Smooth muscle cell of the coronary artery (primary cell): ENCODE data around the gene ATXN10. TPM values are rescaled to one million over a fixed set of nuclear protein-coding genes. Genes with fewer than 3 reads are reported as not detected.

Experiments used
- total RNA-seq: library from RNA; depleted of rRNA; stranded (reverse); fragments of >200 nt; gene quantifications from 2 replicates; pipeline ENCODE4 v1.2.3, GENCODE V29; 2014; ENCODE audit warnings: low replicate concordance

The ATXN10 gene
- 110 and 119 TPM in 2 replicates for total RNA-seq

GRCh38 chr22:45671783-45672563 lies at the start of gene ATXN10:
Gene ATXN10 (plus strand): TSS chr22:45671834. CDS start chr22:45672064, 230 bp downstream.

Other genes with a start within 250 kb of the ATXN10 start
- gene FBLN1, start 169.0 kb upstream of the ATXN10 start, total RNA-seq, result 49.1 and 838 TPM in 2 replicates